NCI-H446 (cell line): ENCODE data around the gene PDE4D.

ENCODE experiments used
- DNase-seq, 2 experiments: peaks; one replicate each; lab custom pipeline; 2025; lab: John Stamatoyannopoulos, UW

The PDE4D gene

DNA sequence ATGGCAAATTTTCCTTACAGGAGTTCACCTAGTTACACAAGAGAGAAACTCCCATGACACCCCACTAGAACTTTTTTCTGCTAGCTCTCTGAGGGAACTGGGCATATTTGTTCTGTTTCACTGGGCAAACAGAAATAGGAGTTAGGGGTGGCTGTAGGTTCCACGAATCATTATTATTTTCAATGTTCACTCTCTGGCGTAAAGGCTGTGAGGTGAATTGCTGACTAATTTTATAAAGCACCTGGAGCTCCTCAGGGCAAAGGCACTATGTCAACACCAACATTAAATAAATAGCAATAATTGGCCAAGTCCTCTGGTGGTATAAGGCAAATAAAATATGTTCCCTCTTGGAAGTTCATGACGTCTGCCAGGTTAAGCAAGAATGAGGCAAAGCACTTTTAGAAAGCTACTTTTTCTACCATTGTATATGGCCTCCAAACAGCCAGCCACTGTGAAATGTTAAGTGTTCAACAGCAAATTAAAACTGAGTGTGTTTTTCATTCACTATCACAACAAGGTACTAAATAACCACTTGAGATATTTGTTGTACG is 344.6 kb downstream of the PDE4D start:
- peak in 1 of 2 experiments; percentile 31 for DNase-seq

DNA sequence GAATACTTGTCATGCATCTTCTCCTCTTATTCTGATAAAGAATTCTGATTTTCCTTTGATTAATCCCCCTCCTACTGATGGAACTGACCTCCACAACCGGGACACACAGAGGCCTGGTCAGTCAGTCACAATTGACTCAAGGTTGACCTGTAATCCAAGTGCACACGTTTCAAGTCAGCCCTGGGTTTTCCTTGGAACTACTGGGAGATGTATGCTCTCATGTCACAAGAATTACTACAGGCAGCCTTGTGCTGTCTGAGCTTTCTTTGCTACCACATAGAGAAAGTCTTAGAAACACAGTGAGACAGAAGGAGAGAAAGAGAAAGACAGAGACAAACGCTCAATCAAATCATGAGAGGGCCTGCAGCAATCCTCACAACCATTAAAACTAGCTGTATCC is 345.8 kb downstream of the PDE4D start:
- DNase-seq: no peak

DNA sequence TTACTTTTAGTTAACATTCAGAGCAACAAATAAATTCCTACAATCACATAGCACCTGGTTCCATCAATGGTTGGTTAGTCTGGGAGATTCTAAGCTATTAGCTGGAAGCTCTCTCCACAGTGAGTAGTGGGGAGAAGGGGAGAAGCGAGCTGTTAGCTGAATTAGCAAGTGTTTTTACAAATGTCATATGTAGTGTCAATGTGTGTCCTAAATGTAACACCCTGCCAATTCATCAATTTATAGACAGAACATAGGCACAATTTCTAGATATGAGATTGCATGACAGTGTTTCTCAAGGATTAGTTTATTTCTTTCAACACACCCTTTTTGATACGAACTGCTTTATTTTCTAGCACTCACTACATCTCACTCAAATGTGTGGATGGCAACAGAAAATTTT is 349.0 kb downstream of the PDE4D start:
- DNase-seq: no peak

DNA sequence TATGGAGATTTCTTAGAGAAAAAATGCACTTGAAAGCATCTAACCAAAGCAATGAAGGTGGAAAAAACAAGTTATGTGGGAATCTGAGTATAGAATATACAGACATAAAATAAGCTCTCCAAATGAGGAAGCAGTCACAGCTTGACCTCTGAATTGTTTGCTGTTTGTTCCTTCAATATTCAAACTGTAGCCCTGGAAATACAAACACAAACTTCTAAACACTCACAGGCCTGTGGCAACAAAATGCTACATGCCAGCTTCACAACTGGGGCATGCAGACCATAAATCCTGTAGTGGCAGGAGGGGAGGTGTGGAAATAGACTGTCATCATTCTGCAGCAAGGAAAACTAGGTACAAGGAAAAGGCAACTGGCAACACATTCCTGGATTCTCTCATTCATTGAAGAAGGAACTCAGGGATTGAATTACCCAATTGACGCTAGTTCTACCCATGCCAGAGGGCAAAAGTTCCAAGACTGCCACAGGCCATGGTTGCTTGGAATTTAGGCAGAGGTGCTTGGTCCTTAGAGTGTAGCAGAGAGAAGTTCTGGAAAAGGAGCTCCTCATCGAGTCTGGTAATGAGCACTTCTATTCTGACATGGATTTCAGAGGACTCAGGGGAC is 349.6 kb downstream of the PDE4D start:
- peak; percentile 29 to 56 for DNase-seq

DNA sequence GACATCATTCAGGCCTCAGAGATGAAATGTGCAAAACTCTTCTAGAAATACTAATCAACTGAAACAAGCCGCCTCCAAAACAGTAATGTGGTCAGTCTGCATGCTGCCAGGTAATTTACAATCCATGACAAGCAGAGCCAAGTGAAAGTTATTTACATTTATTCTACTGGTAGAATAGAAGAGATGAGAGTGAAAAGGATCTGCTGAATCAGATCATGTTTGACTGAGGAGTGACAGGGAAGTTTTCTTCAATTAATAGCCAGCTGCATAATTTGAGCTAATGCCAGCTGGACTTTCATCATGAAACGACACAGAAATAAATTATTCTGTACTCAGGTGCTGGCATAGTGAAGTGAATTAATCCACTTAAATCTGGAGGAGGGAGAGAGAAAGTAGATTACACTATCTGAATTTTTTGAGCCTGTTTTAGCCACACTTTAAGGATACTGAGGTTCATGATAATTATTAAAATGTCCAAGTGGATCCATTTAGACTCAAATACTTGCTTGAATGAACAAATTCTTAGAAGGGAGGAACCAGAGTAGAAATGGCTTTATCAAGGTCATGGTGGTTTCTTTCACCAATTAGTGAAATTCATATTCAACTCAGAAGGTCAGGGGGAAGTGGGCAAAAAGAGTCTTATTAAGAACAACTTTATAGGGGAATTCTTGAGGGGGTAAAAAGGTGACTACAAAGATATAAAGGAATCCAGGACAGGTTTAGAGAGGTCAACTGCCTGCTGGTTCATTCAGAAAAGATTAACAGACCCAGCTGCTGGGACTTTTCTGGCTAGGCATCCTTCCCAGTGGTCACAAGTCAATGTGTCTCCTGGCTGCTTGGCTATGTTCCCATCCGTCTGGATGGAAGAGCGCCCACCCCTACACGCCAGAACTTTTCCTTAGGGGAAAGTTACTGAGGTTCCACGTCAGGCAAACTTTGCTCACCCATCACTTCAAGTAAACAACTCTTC is 350.4 kb downstream of the PDE4D start:
- DNase-seq: peak; percentile 62 to 84

DNA sequence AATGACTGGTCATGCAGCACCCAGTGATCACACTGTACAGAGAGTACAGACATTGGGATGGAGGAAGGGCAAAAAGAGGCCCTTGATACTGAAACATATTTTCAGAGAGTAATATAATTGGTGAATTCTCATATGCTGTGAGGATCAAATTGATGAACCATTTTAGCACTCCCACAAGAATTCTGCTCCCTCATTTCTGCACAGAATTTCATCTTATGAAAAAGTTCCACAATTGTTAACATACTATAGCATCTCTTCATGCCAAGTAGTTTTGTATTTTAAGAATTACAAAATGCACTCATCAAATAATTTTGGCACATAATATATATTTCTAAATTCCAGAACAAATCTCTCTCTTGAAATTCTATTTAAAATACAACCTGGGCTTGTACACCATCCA is 351.2 kb downstream of the PDE4D start:
- DNase-seq: no peak

DNA sequence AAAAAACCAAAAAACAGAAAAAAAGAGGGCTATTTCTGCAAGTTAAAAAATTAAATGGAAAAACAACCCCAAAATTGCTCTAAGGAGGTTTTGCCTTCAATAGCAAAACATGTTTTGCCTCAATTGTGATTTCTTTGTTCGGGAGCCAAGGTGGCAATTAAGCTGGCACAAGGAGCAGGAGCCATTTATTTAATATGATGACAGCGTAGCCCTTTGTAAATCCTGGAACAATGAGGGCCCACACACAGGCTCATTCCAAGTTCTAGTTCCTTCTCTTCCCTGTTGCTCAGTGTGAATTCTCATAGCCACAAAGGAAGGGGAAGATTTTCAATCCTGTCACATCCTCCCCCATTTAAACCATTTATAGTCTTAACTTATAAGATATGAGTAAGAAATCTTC is 353.2 kb downstream of the PDE4D start:
- peak; percentile 34 to 43 for DNase-seq

DNA sequence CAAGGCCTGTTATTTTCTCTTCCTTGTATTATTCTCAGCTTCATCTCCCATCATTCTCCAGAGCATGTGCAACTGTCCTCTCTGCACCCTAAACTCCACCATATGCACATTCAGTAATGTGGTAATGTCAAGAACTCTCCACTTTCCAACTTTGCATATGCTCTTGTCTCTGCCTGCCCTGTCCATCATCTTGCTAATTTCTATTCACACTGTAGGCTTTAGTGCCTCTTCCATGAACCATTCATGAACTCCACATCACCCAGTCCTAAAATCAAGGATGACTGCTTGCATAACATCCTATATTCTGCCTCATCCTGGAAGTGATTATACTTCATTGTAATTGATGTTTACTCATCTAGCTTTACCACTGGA is 354.8 kb downstream of the PDE4D start:
- DNase-seq: no peak

DNA sequence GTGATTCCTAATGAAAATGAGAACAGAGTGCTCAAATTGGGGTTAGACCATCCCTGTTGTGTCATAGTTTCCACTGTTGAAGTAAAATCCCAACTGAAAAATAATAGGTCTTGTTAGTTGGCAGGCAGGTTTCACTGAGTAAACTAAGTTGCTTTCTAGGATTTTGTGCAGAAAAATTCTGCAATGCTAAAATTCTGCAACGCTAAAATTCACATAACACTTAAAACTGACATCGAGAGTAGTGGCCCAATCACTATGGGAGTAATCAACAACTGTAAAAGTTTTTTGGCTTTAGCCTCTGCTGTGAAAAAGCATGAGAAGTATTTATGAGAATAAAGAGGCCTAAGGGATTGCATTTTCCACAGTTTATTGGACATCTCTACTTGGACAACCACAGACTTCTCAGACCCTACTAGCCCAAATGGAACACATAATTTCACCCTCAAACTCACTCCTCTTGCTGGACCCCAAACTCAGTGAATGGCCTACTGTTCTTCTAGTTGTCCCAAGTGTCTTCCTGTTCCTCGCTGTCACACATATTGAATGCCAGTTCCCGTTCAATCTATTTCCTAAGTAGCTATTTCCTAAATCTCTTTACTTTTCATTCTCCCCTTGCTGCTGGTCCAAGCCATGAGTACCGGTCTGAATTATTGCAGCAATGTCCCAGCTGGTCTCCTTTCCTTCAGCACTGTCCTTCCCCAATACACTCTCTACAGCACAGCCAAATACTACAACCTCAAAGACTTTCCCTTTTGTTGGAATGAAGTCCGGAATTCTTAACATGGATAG is 355.4 kb downstream of the PDE4D start:
- DNase-seq: no peak

DNA sequence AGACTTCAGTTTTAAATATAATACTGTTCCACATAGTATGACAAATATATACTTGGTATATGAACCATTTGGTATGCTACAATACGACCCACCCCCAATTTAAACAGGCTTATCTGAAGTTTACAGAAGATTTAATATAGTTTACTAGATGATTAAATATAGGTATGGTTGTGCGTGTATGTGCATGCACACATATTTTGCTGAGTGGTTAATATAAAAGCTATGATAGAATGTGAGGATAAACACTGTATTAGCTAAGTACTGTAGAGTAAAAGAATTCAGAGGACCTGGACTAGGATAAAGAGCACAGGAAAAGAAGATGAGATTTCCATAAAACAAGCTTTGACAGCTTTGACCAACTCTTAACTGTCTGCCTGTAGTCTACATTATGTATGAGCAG is 356.7 kb downstream of the PDE4D start:
- no peak for DNase-seq

DNA sequence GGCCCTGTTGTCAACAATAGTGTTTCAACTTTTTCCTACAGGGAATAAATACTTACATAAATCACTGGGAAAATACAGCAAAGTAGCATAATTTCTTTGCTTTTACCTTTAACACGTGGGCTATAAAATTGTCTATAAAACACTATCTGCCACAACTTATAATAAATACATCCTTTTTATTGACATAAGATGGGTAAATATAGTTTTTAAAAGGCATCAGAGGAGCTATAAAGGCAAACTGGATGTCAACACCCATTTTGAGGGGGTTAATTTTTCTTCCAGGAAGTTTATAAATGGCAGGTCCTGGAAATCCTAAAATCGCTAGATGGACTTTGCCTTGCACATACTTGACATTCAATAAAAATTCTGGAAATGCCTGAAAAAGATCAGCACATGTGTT is 358.0 kb downstream of the PDE4D start:
- no peak for DNase-seq

DNA sequence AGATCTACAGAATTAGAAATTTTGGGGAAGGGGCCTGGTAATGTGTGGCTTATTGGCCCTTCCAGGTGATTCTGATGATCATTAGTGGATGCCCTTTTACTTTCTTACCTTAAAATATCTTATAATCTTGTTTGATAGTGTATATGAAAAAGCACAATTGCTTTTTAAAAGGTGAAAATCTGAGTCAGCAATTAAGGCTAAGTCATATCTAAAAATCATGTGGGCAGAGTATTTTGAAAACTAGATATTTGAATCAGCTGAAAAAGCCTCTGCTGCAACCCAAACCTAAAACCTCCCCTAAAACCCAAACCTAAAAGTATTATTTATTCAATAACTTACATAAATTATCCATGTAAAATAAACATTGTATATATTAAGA is 359.8 kb downstream of the PDE4D start:
- no peak for DNase-seq

DNA sequence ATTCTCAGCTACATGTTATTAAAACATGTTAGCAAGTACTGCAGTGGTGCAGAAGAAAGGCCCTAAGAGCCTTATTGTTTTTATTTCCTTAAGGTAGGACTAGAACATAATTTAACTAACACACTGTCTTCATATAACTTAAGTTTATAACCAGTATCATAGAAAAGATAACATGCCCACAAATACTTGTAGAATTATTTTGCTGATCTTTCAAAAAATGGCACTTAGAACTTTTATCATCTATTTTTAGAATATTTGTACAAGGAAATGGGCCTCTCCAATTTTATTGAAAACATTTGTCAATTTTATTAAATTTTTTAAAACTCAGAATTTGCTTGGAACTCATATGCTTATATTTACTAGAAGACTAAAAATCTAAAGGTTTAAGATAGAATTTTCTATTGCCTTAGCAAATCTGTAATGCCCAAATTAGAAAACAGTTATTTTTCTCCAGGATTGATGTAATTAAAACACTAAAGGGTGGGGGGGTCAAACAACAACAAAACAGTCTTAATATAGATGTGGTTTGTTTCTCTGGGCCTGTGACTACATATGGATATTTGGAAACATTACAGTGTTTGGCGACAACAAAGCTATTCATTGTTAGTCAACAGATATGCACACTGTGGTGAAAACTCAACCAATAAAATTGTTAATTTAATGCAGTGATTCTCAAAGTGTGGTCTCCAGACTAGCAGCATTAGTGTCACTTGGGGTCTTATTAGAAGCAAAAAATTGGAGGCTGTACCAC is 360.4 kb downstream of the PDE4D start:
- DNase-seq: no peak

DNA sequence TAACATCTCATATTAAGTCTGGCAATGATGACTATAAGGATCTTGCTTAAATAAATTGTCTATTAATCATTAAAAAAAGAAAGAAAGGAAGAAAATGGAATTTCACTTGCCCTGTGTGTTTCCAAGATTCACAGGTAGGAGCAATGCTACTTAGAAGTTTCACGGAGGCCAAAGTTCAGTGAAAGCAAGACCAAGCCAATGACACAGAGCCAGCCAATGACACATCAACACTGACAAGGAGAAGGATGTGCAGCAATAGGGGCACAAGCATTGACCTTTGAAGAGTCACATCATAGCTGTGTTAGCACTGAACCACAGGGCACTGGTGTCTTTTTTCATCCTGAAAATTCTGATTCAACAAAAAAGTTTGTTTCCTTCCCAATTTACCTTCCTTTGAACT is 364.3 kb downstream of the PDE4D start:
- DNase-seq: no peak

DNA sequence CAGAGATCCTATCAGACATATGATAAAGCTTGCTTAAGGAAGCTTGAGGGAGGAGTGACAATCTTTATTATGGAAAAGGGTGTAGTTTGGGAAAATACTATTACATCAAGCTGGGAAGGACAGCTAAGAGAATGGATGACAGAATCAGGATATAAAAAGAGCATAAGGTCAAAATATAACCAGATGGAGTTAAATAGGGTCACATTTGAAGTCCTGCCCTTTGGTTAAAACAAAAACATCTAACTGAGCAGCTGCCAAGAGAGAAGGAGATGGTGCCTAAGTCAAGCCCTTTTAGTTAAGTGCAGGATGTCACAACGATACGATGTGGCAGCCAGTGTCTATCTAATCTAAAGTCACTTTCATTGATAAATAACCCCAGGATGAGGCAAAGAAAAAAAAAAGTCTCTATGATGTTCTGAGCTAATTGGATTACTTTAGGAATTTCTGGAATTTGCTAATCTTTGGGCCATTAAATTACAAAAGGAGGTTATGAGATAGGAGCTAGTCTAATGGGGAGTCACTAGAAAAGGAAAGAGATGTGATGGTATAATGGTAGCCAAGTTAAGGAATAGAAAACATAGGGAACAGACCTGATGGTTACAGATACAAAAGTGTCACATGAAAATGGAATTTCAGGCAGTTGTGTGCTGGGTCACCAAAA is 365.2 kb downstream of the PDE4D start:
- no peak for DNase-seq

DNA sequence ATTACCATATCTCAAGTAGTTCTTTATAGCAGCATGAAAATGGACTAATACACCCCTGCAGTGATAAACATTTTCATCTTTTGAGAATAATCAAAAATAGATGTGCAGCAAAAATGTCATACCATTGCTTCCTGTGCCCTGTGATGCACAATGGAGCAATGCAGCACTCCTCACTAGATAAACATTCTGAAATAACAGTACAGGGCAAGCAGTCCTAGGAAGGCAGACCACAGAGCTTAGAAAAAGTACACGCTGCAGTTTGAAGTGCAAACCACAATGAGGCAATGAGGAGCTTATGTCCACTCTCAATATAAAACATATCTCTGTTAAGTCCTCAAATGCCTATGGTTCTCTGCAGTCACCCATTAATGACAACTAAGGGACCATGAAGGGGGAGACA is 367.6 kb downstream of the PDE4D start:
- DNase-seq: no peak

DNA sequence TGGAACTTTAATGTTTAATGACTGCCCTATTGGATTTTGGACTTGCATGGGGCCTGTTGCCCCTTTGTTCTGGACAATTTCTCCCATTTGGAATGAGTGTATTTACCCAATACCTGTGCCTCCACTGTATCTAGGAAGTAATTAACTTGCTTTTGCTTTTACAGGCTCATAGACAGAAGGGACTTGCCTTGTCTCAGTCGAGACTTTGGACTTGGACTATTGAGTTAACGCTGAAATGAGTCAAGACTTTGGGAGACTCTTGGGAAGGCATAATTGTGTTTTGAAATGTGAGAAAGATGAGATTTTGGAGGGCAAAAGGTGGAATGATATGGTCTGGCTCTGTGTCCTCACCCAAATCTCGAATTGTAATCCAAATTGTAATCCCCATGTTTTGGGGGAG is 368.2 kb downstream of the PDE4D start:
- no peak for DNase-seq

DNA sequence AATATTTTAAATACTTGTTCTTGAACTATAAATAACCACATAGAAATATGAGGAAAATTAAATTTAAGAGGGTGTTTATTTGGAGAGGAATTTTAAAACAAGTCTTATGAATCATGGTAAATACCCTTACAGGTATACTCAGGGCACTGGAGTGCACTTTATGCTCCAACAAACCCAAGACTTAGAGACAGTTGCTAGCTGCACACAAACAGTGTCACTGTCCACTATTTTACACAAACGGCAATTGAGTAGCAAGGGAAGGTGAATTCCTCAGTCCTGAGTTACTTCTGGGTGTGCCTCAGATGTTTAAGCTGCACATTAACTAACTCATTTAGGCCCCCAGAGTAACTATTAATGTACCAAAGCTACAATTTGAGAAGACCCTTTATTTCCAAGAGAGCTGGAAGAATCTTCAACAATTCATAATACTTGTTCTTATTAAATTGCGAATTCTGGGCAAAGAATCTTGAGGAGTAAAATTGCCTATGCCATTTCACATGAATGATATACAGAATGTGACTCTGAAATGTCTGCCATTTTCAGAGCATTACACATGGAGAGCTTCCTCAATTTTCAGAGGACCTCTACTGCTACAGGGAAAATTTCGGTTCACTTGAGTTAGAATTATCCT is 371.2 kb downstream of the PDE4D start:
- DNase-seq: no peak

DNA sequence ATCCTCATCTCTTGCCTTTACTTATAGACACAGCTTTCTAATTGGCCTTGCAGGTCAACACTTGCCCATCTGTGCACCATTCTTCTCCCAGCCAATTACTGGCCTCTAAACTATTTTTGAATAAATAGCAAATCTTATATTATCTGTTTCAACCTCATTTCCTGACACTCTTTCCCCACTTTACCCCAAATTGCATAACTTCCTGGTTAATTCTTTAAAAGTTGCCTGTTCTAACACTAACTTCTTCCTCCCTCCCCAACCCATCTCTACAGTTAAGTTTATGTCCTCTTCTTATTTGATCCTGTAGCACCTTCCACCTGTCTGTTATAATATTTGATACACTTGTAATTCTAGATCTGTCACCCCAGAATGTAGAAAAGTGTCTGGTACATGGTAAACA is 372.1 kb downstream of the PDE4D start:
- no peak for DNase-seq

DNA sequence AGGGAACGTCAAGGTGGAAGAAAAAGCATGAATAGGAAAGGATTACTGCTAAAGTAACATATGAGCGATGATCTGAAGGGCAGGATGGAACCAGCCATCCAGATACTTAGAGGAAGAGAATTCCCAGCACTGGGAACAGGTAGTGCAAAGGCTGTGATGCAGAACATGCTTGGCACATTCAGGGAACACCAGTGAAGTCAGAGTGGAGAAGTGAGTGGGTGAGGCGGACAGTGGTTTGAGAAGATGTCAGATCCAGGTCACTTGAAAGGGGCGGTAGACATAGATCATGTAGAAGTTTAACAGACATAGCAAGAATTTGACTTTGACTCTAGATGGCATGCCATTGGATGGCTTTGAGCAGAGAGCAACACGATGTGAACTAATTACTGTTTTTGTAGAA is 374.2 kb downstream of the PDE4D start:
- no peak for DNase-seq
